Measurements from ENCODE around the gene TNFRSF1B. TPM values are rescaled to one million over a fixed set of nuclear protein-coding genes. Genes with fewer than 3 reads are reported as not detected.

The TNFRSF1B gene
- total RNA-seq, 1 donor from 2014 or later, result 3.8 TPM

Other genes with a start within 250 kb of the TNFRSF1B start
- gene KIAA2013, start 240.6 kb upstream of the TNFRSF1B start, total RNA-seq, result 36.2 and 57.3 TPM in 2 replicates
- 135 and 141 TPM in 2 replicates for gene PLOD1, start 232.3 kb upstream of the TNFRSF1B start, total RNA-seq
- 41.0 and 56.5 TPM in 2 replicates for gene MFN2, start 186.5 kb upstream of the TNFRSF1B start, total RNA-seq
- gene MIIP, start 147.5 kb upstream of the TNFRSF1B start, total RNA-seq, result 20.9 and 27.8 TPM in 2 replicates
- gene TNFRSF8, start 103.7 kb upstream of the TNFRSF1B start, total RNA-seq, result not detected in 2 replicates
- 20.9 and 28.8 TPM in 2 replicates for gene VPS13D, start 63.0 kb downstream of the TNFRSF1B start, total RNA-seq

All from lung microvascular endothelial cell (primary cell).